Mesothelial cell of epicardium (in vitro differentiated cells): ENCODE measurements around the gene TMEM132C. TPM values are rescaled to one million over a fixed set of nuclear protein-coding genes. Genes with fewer than 3 reads are reported as not detected.

Experiments
- DNase-seq, 2 experiments: peaks; one replicate each; pipeline ENCODE4 v3.0.0; 2021; ENCODE audit warnings: low spot score in 2 of 2; ENCODE audit not compliant: unreplicated experiment in 2 of 2
- H3K27ac Mint-ChIP-seq: 2 replicates; pipeline ENCODE4 v1.8.0; 2021; ENCODE audit warnings: mixed read lengths
- H3K27me3 Mint-ChIP-seq: 2 replicates; pipeline ENCODE4 v1.8.0; 2021; ENCODE audit warnings: low read depth, mixed read lengths
- H3K36me3 Mint-ChIP-seq: 2 replicates; pipeline ENCODE4 v1.8.0; 2021; ENCODE audit warnings: mixed read lengths
- H3K4me1 Mint-ChIP-seq: 2 replicates; pipeline ENCODE4 v1.8.0; 2021; ENCODE audit warnings: mixed read lengths
- H3K4me3 Mint-ChIP-seq: 2 replicates; pipeline ENCODE4 v1.8.0; 2021; ENCODE audit warnings: mild to moderate bottlenecking, moderate library complexity, mixed read lengths
- H3K9me3 Mint-ChIP-seq: 2 replicates; pipeline ENCODE4 v1.8.0; 2021; ENCODE audit warnings: mixed read lengths
- total RNA-seq: library from RNA; stranded (reverse); gene quantifications from 3 replicates; pipeline ENCODE4 v1.2.1, GENCODE V29; 2021
- TF ChIP-seq, protein P1 (sequence below): fragments of 200-600 bp; sonication (generic); IDR thresholded peaks from one replicate; pipeline ENCODE4 v1.5.0; 2021; ENCODE audit warnings: antibody characterized with exemption; ENCODE audit not compliant: unreplicated experiment

TMEM132C gene
- total RNA-seq, 1 donor from 2014 or later, result 25.5 TPM

DNA sequence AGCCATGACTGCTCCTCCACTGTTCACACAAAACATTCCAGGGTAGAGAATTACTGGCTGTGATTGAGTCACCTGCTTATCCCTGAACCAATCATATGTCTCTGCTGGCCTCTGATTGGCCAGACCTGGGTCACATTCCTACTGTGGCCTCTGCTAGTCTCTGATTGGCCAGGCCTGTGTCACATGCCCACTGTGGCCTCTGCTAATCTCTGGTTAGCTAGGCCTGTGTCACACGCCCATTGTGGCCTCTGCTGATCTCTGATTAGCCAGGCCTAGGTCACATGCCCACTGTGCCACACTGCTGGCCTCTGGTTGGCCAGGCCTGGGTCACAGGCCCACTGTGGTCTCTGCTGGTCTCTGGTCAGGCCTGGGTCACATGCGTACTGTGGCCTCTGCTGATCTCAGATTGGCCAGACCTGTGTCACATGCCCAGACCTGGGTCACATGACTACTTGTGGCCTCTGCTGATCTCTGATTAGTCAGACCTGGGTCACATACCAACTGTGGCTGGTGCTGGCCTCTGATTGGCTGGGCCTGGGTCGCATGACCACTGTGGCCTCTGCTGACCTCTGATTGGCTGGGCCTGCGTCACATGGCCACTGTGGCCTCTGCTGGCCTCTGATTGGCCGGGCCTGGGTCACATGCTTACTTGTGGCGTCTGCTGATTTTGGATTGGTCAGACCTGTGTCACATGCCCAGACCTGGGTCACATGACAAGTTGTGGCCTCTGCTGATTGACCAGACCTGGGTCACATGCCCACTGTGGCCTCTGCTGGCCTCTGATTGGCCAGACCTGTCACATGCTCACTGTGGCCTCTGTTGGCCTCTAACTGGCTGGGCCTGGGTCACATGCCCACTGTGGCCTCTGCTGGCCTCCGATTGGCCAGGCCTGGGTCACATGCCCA is 305.2 kb downstream of the TMEM132C start:
- TF ChIP-seq, protein P1, sequence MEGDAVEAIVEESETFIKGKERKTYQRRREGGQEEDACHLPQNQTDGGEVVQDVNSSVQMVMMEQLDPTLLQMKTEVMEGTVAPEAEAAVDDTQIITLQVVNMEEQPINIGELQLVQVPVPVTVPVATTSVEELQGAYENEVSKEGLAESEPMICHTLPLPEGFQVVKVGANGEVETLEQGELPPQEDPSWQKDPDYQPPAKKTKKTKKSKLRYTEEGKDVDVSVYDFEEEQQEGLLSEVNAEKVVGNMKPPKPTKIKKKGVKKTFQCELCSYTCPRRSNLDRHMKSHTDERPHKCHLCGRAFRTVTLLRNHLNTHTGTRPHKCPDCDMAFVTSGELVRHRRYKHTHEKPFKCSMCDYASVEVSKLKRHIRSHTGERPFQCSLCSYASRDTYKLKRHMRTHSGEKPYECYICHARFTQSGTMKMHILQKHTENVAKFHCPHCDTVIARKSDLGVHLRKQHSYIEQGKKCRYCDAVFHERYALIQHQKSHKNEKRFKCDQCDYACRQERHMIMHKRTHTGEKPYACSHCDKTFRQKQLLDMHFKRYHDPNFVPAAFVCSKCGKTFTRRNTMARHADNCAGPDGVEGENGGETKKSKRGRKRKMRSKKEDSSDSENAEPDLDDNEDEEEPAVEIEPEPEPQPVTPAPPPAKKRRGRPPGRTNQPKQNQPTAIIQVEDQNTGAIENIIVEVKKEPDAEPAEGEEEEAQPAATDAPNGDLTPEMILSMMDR, result no peak
- Mint-ChIP-seq H3K4me1 (no peaks in the 10 kb centered on the region), H3K27ac (no peak overlapping the region), H3K9me3 (peaks cover 4% of the 10 kb centered on the region), H3K27me3 (no peaks in the 10 kb centered on the region), H3K36me3 (no peaks in the 10 kb centered on the region), H3K4me3 (no peak overlapping the region)
- DNase-seq, result no peak

DNA sequence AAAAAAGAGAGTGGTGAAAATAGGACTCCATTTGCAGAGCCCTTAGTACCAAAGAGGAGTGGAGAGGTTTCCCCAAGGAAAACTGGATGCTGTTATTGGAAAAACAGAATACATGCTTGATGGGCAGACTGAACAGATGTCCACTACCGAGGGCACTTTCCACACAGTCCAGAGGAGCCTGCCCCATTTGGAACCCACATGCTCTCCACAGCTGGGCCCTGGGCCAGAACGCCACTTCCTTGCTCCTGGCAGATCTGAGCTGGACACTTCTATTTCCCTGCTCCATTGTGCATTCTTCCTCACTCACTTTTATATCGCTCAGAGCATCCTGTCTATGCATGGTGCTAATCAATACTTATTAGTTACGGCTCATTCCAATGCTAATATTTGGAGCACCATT is 306.9 kb downstream of the TMEM132C start:
- no peaks in the 10 kb centered on the region for H3K4me1 Mint-ChIP-seq
- H3K9me3 Mint-ChIP-seq, result peaks cover 7% of the 10 kb centered on the region
- no peaks in the 10 kb centered on the region for H3K27me3 Mint-ChIP-seq
- H3K27ac Mint-ChIP-seq, result no peak overlapping the region
- no peak overlapping the region for H3K4me3 Mint-ChIP-seq
- TF ChIP-seq, protein P1, result no peak
- DNase-seq, result no peak
- no peaks in the 10 kb centered on the region for H3K36me3 Mint-ChIP-seq

DNA sequence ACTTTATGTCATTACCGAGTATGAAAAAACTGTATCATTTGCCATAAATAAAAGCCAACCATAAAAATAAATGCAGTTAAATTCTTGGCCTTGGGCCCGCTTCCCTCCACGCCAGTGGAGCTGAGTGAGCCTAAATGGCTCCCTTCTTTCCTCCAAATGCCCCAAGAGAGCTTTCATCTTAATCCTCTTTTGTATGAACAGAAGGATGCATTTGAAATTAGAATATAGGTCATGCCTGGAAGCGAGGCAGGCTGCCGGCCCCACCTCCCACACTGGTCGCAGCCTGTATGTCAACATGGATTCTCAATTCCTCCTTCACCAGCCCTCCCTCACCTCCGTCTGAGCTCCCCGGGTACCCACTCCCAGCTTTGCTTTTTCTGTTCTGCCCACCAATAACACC is 311.1 kb downstream of the TMEM132C start:
- DNase-seq, result no peak
- TF ChIP-seq, protein P1, result no peak
- no peaks in the 10 kb centered on the region for H3K27me3 Mint-ChIP-seq
- no peak overlapping the region for H3K27ac Mint-ChIP-seq
- H3K9me3 Mint-ChIP-seq, result peaks cover 16% of the 10 kb centered on the region
- no peaks in the 10 kb centered on the region for H3K4me1 Mint-ChIP-seq
- no peak overlapping the region for H3K4me3 Mint-ChIP-seq
- no peaks in the 10 kb centered on the region for H3K36me3 Mint-ChIP-seq

DNA sequence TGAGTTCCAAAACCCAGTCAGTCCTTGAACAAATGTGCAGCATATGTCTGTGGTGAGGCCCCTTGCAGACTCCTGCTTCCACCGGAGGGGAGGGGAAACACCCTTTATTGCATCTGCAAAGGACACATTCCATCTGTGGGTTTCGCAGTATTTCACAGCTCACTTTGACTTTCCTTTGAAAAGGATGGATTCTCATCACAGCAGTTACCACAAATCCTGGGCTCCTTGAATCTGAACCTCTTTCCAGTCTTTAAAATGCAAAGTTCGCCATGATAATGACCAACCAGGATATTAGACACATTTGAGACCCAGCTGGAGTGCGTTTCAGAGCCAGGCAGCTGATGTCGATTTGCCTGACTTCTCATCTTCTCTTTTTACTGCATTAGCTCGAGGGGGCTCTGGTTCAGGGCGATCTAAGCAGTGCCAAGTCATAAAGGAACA is 314.4 kb downstream of the TMEM132C start:
- TF ChIP-seq, protein P1, result no peak
- H3K27me3 Mint-ChIP-seq, result no peaks in the 10 kb centered on the region
- H3K4me1 Mint-ChIP-seq, result no peaks in the 10 kb centered on the region
- no peak overlapping the region for H3K4me3 Mint-ChIP-seq
- H3K36me3 Mint-ChIP-seq, result no peaks in the 10 kb centered on the region
- H3K27ac Mint-ChIP-seq, result no peak overlapping the region
- peaks cover 16% of the 10 kb centered on the region for H3K9me3 Mint-ChIP-seq
- no peak for DNase-seq

DNA sequence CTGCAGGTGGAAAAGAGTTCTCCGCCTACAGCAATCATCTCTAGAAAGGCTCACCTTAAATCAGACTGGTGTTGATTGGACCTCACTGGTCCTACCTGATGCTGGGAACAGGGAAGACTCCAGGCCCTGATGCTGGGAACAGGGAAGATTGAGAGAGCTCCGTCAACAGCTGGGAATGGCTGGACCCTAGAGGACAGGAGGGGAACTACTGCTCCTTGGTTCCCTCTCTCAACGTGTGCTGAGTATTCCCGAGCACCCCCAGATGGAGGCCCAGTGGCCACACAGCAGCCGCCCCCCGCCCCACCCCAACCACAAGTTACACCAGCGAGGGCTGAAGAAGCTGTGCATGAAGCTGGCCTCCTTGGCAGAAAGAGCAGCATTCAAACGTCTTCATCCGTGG is 316.5 kb downstream of the TMEM132C start:
- peaks cover 13% of the 10 kb centered on the region for H3K9me3 Mint-ChIP-seq
- no peaks in the 10 kb centered on the region for H3K36me3 Mint-ChIP-seq
- H3K27ac Mint-ChIP-seq, result no peak overlapping the region
- H3K27me3 Mint-ChIP-seq, result no peaks in the 10 kb centered on the region
- no peak overlapping the region for H3K4me3 Mint-ChIP-seq
- no peak for DNase-seq
- no peaks in the 10 kb centered on the region for H3K4me1 Mint-ChIP-seq
- TF ChIP-seq, protein P1, result peak; percentile 50
